ENCODE measurements around the gene CYP4F2.
"Not testable (repeated sequence)": the region's sequence is repeated elsewhere in the genome, so short reads cannot be mapped to it uniquely, and the experiment has no call there.

The CYP4F2 gene

GRCh38 chr19:15897026-15897737, 692 bp downstream of the CYP4F2 start:
- DNase-seq, result no peak

- DNase-seq, result no peak
Measured at GRCh38 chr19:15895876-15896430, 1.9 kb downstream of the CYP4F2 start.

- DNase-seq, result no peak
Measured at GRCh38 chr19:15894359-15894758, 3.5 kb downstream of the CYP4F2 start.

- no peak for DNase-seq
Measured at GRCh38 chr19:15893477-15893876, 4.4 kb downstream of the CYP4F2 start.

- DNase-seq, result no peak
Measured at GRCh38 chr19:15892012-15892411, 5.9 kb downstream of the CYP4F2 start.

GRCh38 chr19:15891434-15891833, 6.4 kb downstream of the CYP4F2 start:
- DNase-seq, result no peak

- DNase-seq, result not testable (repeated sequence)
Measured at GRCh38 chr19:15889339-15889738, 8.5 kb downstream of the CYP4F2 start.

GRCh38 chr19:15885919-15886318, 12.0 kb downstream of the CYP4F2 start:
- DNase-seq, result no peak

GRCh38 chr19:15885167-15885566, 12.7 kb downstream of the CYP4F2 start:
- no peak for DNase-seq

- DNase-seq, result not testable (repeated sequence)
Measured at GRCh38 chr19:15883329-15883728, 14.5 kb downstream of the CYP4F2 start.

- DNase-seq, result no peak
Measured at GRCh38 chr19:15874821-15875474, 22.9 kb downstream of the CYP4F2 start.

GRCh38 chr19:15873771-15874170, 24.1 kb downstream of the CYP4F2 start:
- DNase-seq, result not testable (repeated sequence)

- DNase-seq, result no peak
Measured at GRCh38 chr19:15871570-15871969, 26.3 kb downstream of the CYP4F2 start.

GRCh38 chr19:15869873-15870272, 28.0 kb downstream of the CYP4F2 start:
- no peak for DNase-seq

GRCh38 chr19:15869109-15869555, 28.7 kb downstream of the CYP4F2 start:
- peak; percentile 34 for DNase-seq

- no peak for DNase-seq
Measured at GRCh38 chr19:15866636-15867035, 31.2 kb downstream of the CYP4F2 start.

- DNase-seq, result no peak
Measured at GRCh38 chr19:15864824-15865223, 33.0 kb downstream of the CYP4F2 start.

- DNase-seq, result no peak
Measured at GRCh38 chr19:15863272-15863671, 34.6 kb downstream of the CYP4F2 start.

- DNase-seq, result no peak
Measured at GRCh38 chr19:15862444-15862843, 35.4 kb downstream of the CYP4F2 start.

- no peak for DNase-seq
Measured at GRCh38 chr19:15860522-15860921, 37.4 kb downstream of the CYP4F2 start.

- no peak for DNase-seq
Measured at GRCh38 chr19:15859187-15859586, 38.7 kb downstream of the CYP4F2 start.

GRCh38 chr19:15850385-15850784, 47.5 kb downstream of the CYP4F2 start:
- no peak for DNase-seq

GRCh38 chr19:15846923-15847322, 51.0 kb downstream of the CYP4F2 start:
- DNase-seq, result no peak

GRCh38 chr19:15843894-15844222, 54.0 kb downstream of the CYP4F2 start:
- not testable (repeated sequence) for DNase-seq

Measured in activated CD4-positive, alpha-beta T cell treated with anti-CD3 and anti-CD28 coated beads, Interleukin-2, amount 50 U/mL, for 16 hours (primary cell).